Measurements from ENCODE around the gene UNC80.
A peak's percentile ranks its signal among the peaks of the same experiment; 100 is the strongest.

The UNC80 gene

GRCh38 chr2:209969692-209970091 lies 198.1 kb downstream of the UNC80 start:
- DNase-seq (ENCODE audit: low read depth in 2 of 2), result no peak

DNA sequence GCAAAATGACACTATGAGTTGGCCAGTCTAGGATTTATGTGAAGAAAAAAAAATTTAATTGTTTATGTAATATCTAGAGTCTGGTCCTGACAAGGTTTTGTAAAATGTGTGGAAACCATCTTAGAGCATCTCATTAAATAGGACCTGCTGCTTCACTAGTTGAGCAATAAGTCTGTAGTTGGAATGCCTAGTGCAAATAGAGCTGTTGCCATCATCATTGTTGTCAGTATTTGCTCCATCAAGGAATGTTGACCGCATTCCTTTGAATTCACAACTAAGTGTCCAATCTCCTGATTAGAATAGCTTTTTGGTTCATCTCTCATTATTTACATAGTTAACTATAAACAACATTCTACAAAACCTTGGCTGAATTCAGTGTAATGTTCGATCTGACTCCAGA lies 198.6 kb downstream of the UNC80 start:
- DNase-seq (ENCODE audit: low read depth in 2 of 2), result no peak

- no peak for DNase-seq (ENCODE audit: low read depth in 2 of 2)
These were observed 199.1 kb downstream of the UNC80 start for GRCh38 chr2:209970711-209971110.

- DNase-seq (ENCODE audit: low read depth in 2 of 2), result no peak
These were observed 201.7 kb downstream of the UNC80 start for GRCh38 chr2:209973328-209973727.

GRCh38 chr2:209974576-209974975 lies 202.9 kb downstream of the UNC80 start:
- DNase-seq (ENCODE audit: low read depth in 2 of 2), result no peak

GRCh38 chr2:209976698-209977385 lies 205.2 kb downstream of the UNC80 start:
- no peak for DNase-seq (ENCODE audit: low read depth in 2 of 2)

DNA sequence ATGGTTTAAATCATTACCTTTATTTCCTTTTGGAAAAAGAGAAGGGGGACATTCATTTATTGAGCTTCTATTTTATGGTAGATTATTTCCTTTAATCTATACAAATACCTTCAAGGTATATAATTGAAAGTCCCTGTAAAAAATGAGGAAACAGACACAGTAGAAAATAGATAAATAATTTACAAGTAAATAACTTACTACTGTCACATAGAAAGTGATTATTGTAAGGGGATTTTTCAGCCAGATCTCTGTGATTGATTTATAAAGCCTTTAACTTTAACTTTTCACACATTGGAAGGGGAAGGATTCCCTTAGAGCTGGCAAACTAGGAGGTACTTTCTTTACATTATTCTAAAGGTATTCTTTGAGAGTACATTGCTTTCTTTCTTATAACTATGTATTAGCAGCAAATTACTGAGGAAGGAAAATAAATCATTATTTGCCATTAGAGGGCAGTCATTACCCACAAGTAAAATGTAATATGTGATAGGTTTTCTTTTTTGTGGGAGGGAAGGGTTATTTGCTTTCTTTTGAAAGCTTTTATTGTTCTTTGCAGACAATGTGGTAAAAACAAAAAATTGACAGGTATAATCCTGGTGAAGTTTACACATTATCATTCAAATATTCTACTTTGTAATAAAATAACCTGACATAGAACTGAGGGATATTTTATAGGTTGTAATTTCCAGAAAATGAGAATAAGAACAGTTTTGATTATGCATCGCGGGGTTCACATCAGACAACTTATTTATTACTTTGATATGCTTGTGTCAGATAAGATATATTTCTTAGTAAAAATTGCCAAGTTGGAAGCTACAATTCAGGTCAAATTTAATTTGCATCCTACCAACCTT lies 206.0 kb downstream of the UNC80 start:
- no peak for DNase-seq (ENCODE audit: low read depth in 2 of 2)

GRCh38 chr2:209984291-209984690 lies 212.7 kb downstream of the UNC80 start:
- DNase-seq (ENCODE audit: low read depth in 2 of 2), result no peak

GRCh38 chr2:209985874-209986273 lies 214.2 kb downstream of the UNC80 start:
- no peak for DNase-seq (ENCODE audit: low read depth in 2 of 2)

GRCh38 chr2:209986415-209986814 lies 214.8 kb downstream of the UNC80 start:
- DNase-seq (ENCODE audit: low read depth in 2 of 2), result no peak

DNA sequence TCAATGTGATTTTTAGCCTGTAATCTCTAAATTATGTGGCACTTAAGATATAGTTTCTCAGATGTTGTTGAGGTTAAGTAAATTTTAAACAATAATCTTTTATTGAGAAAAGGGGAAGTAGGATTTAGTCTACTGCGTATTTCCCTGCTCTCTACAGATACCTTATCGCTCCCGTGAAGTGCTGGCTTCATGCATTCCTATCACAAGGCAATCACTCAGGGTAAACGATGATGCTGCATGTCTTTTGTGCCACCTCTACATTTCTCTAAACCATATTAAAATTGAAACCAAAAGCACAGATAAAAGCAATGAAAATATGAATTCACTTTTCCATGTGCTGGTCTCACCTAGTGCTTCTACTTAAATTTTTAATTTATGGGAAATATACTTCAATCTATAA lies 216.4 kb downstream of the UNC80 start:
- DNase-seq (ENCODE audit: low read depth in 2 of 2), result no peak

- DNase-seq (ENCODE audit: low read depth in 2 of 2), result no peak
These were observed 219.2 kb downstream of the UNC80 start for GRCh38 chr2:209990838-209991237.

- DNase-seq (ENCODE audit: low read depth in 2 of 2), result no peak
These were observed 222.3 kb downstream of the UNC80 start for GRCh38 chr2:209993968-209994367.

GRCh38 chr2:209998596-209998995 lies 227.0 kb downstream of the UNC80 start:
- DNase-seq (ENCODE audit: low read depth in 2 of 2), result no peak

- no peak for DNase-seq (ENCODE audit: low read depth in 2 of 2)
These were observed 229.1 kb downstream of the UNC80 start for GRCh38 chr2:210000464-210001324.

DNA sequence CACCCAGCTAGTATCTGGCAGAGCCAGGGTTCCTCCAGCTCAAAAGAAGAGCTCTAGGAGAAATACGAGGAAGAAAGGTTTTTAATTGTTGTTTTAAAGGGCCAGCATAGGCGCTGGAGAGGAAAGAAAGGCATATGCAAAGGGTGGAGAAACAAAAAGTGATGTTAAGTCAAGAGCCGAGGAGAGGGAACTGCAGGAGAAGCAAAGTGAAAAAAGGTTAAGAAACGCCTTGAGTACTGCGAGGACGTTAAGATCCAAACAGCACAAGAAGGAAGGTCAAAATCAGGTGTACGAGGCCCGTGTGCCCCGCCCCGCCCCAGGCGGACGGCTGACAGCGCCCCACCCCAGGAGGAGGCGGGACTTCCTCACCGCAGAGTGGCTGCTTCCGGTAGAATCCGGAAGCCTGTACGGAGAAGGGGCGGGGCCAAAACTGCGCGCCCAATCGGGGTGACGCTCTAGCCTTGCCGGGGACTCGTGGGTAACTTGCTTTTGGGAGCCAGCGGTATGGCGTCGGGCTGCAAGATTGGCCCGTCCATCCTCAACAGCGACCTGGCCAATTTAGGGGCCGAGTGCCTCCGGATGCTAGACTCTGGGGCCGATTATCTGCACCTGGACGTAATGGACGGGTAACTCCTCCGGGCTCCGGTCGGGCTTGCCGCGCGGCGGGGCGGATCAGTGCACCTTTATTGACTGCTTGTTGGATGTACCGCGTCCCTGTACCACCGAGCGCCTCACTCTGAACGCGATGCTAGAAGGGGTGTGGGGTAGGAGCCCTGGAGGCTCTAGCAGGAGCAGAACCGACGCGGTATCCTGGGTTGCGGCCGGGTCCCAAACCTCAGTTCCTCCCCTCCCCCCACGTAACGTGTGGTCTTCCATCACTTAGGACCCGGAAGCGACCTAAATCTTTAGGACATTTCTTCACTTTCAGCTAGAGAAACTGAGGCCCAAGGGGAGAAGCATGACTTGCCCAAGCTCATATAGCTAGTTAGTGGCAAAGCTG lies 230.8 kb downstream of the UNC80 start, which contains the start of gene RPE:
Gene RPE (plus strand): TSS at position 481 of the 1,000 bp plus-strand sequence. CDS start 24 bp downstream, at position 505.
- peak; percentile 95 to 96 for DNase-seq (ENCODE audit: low read depth in 2 of 2)

DNA sequence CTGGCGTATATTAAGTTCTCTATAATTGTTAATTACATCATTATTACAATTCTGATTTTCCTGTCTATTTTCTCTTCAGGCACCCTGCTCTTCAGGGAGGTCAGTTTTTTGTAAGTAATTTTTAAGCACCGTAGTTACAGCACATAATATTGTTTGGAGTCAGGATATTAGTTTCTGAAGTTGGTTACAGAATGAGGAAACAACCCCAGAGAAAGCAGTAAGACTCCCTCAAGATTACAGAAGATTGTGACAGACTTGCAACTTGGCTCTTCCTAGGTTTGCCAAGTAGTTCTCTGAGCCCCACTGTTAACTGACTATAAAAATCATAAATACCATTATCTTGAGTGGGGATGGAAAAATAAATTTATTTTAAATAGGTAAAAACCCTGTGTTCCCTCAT lies 231.7 kb downstream of the UNC80 start:
- no peak for DNase-seq (ENCODE audit: low read depth in 2 of 2)

DNA sequence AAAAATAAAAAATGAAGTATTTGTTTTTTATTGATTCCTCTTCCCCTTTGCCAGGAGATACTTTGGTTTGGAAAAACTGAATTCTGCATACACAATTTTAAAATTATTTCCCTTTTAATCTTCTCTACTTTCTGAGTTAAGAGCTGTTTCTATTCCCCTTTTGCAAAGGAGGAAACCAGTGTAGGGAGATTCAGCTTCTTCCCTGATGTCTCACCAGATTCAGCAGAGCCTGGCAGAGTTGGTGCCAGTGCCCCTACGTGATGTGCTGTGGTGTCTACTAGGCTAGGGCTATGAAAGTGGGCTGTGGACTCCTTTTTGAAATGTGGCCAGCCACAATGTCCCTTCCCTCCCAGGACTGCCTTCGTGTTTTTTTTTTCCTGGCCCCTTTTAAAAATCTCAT lies 233.2 kb downstream of the UNC80 start:
- DNase-seq (ENCODE audit: low read depth in 2 of 2), result no peak

DNA sequence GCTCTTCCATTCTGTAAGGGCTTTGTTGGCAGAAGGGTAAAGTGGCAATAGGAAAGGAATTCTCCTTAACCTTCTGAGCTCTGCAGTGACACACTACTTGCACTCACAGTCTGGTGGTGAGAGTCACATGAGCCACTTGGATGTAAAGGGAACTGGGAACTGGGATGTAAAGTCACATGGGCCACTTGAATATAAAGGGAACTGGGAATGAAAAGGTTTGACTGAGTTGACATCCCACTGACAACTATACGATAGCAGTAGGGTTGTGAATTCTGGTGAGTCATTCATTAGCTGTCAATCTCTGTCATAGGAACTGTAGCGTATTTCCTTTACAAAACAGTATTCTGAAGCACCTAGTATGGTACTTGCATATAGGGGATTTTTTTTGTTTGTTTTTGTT lies 236.3 kb downstream of the UNC80 start:
- no peak for DNase-seq (ENCODE audit: low read depth in 2 of 2)

GRCh38 chr2:210009126-210009525 lies 237.5 kb downstream of the UNC80 start:
- DNase-seq (ENCODE audit: low read depth in 2 of 2), result no peak

DNA sequence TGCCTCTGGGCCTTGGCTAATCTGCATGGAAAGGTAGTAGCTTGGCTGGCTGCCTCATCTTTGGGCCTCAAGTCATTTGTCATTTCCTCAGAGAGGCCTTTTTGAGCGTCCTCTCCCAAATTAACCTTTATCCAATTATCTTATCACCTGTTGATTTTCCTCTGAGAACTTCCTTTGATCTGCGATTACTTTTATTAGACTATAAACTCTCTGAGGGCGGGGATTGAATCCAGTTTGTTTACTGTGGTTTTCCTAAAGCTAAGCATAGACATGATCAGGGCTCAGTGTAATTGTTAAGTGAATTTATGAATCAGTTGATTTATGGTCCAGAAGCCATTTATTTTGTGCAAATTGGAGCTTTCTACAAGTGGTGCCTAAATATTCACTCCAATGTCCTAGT lies 238.3 kb downstream of the UNC80 start:
- no peak for DNase-seq (ENCODE audit: low read depth in 2 of 2)

Measured in stimulated activated CD8-positive, alpha-beta memory T cell treated with anti-CD3 and anti-CD28 coated beads, Interleukin-7, amount 100 ng/mL, for 1 hour (primary cell).